ENCODE results near the gene DNAAF1.
"Not testable (repeated sequence)": the region's sequence is repeated elsewhere in the genome, so short reads cannot be mapped to it uniquely, and the experiment has no call there.

DNAAF1 gene

GRCh38 chr16:84116720-84117493 is 28.2 kb upstream of the DNAAF1 start, which contains the start of gene MBTPS1:
MBTPS1 (minus strand) TSS chr16:84116942; CDS start chr16:84101783, 15,159 bp downstream.
- TF ChIP-seq CTCF (IDR thresholded peaks at IDR 0.05), result no peak
- H2AFZ ChIP-seq, result peak within 1 kb of the TSS; percentile 98

GRCh38 chr16:84117494-84117843 is 27.6 kb upstream of the DNAAF1 start:
- no peaks in the 10 kb centered on the region for H3K36me3 ChIP-seq (ENCODE audit: control insufficient read depth, insufficient read depth, low read length)
- peak overlapping the region; percentile 90 for H3K4me3 ChIP-seq (ENCODE audit: low read depth, low read length)
- H2AFZ ChIP-seq, result peak overlapping the region; percentile 98
- peak overlapping the region; percentile 98 for H3K4me2 ChIP-seq (ENCODE audit: low read length)
- no peak for TF ChIP-seq CTCF (IDR thresholded peaks at IDR 0.05)
- peaks cover 19% of the 10 kb centered on the region for H3K79me2 ChIP-seq
- no peaks in the 10 kb centered on the region for H3K9me3 ChIP-seq (ENCODE audit: control insufficient read depth, low read length)
- peak overlapping the region; percentile 91 for H3K9ac ChIP-seq
- H3K27ac ChIP-seq, result peak overlapping the region; percentile 81
- H3K4me1 ChIP-seq, result no peaks in the 10 kb centered on the region
- no peaks in the 10 kb centered on the region for H3K27me3 ChIP-seq (ENCODE audit: control insufficient read depth, insufficient read depth, low read length)

More at GRCh38 chr16:84116720-84117493, 28.2 kb upstream of the DNAAF1 start, which contains the start of gene MBTPS1:
- Histone ChIP-seq H3K4me1 (no peaks in the 10 kb centered on the region), H3K4me3 (ENCODE audit: low read depth, low read length) (peak within 1 kb of the TSS; percentile 90), H3K36me3 (ENCODE audit: control insufficient read depth, insufficient read depth, low read length) (no peaks in the 10 kb centered on the region), H3K79me2 (peaks cover 22% of the 10 kb centered on the region), H3K9ac (peak within 1 kb of the TSS; percentile 91), H3K27me3 (ENCODE audit: control insufficient read depth, insufficient read depth, low read length) (no peaks in the 10 kb centered on the region), H3K9me3 (ENCODE audit: control insufficient read depth, low read length) (no peaks in the 10 kb centered on the region), H3K4me2 (ENCODE audit: low read length) (peak within 1 kb of the TSS; percentile 98), H3K27ac (peak within 1 kb of the TSS; percentile 81)

- H3K79me2 ChIP-seq, result peaks cover 17% of the 10 kb centered on the region
- not testable (repeated sequence) for H3K27ac ChIP-seq; H3K9me3 ChIP-seq (ENCODE audit: control insufficient read depth, low read length); H3K27me3 ChIP-seq (ENCODE audit: control insufficient read depth, insufficient read depth, low read length); H3K9ac ChIP-seq; H3K4me2 ChIP-seq (ENCODE audit: low read length); H3K4me3 ChIP-seq (ENCODE audit: low read depth, low read length); H3K36me3 ChIP-seq (ENCODE audit: control insufficient read depth, insufficient read depth, low read length); H3K4me1 ChIP-seq; H2AFZ ChIP-seq
Observed at GRCh38 chr16:84118315-84118714, 26.8 kb upstream of the DNAAF1 start.

- Histone ChIP-seq H3K36me3 (ENCODE audit: control insufficient read depth, insufficient read depth, low read length) (no peaks in the 10 kb centered on the region), H3K27me3 (ENCODE audit: control insufficient read depth, insufficient read depth, low read length) (no peaks in the 10 kb centered on the region), H3K9me3 (ENCODE audit: control insufficient read depth, low read length) (no peaks in the 10 kb centered on the region), H3K27ac (no peak overlapping the region), H3K9ac (no peak overlapping the region), H3K79me2 (peaks cover 13% of the 10 kb centered on the region), H3K4me2 (ENCODE audit: low read length) (no peak overlapping the region), H3K4me3 (ENCODE audit: low read depth, low read length) (no peak overlapping the region), H3K4me1 (no peaks in the 10 kb centered on the region), H2AFZ (no peak overlapping the region)
- TF ChIP-seq CTCF (IDR thresholded peaks at IDR 0.05), result no peak
Observed at GRCh38 chr16:84119368-84119767, 25.7 kb upstream of the DNAAF1 start.

GRCh38 chr16:84120023-84120422 is 25.1 kb upstream of the DNAAF1 start:
- no peak for TF ChIP-seq CTCF (IDR thresholded peaks at IDR 0.05)
- H3K4me1 ChIP-seq, result no peaks in the 10 kb centered on the region
- no peak overlapping the region for H3K9ac ChIP-seq
- no peaks in the 10 kb centered on the region for H3K9me3 ChIP-seq (ENCODE audit: control insufficient read depth, low read length)
- no peak overlapping the region for H2AFZ ChIP-seq
- H3K27ac ChIP-seq, result no peak overlapping the region
- no peaks in the 10 kb centered on the region for H3K27me3 ChIP-seq (ENCODE audit: control insufficient read depth, insufficient read depth, low read length)
- peaks cover 7% of the 10 kb centered on the region for H3K79me2 ChIP-seq
- no peak overlapping the region for H3K4me2 ChIP-seq (ENCODE audit: low read length)
- H3K4me3 ChIP-seq (ENCODE audit: low read depth, low read length), result no peak overlapping the region
- no peaks in the 10 kb centered on the region for H3K36me3 ChIP-seq (ENCODE audit: control insufficient read depth, insufficient read depth, low read length)
